GM10248 (cell line): ENCODE results near the gene MT1B.

ENCODE experiments used
- CTCF ChIA-PET: fragments of 300-600 bp; sonication (Branson Sonifier 250); formaldehyde crosslinking; extraction: SDS; loops from one replicate; lab custom pipeline; 2021; ENCODE audit warnings: antibody characterized with exemption; lab: Yijun Ruan, JAX
- POLR2A ChIA-PET: fragments of 350-650 bp; sonication (Branson Sonifier 250); formaldehyde crosslinking; extraction: SDS; loops from one replicate; lab custom pipeline; 2020; ENCODE audit warnings: antibody characterized with exemption; lab: Yijun Ruan, JAX
- DNase-seq: peaks from one replicate; pipeline ENCODE4 v3.0.0; 2012; ENCODE audit errors: extremely low spot score
- TF ChIP-seq, protein P1 (sequence below): IDR thresholded peaks from 2 replicates; pipeline ENCODE4 v1.5.1; 2012; ENCODE audit warnings: mild to moderate bottlenecking, low read depth; ENCODE audit errors: extremely low read depth, missing control alignments, control extremely low read depth

Gene MT1B

DNA sequence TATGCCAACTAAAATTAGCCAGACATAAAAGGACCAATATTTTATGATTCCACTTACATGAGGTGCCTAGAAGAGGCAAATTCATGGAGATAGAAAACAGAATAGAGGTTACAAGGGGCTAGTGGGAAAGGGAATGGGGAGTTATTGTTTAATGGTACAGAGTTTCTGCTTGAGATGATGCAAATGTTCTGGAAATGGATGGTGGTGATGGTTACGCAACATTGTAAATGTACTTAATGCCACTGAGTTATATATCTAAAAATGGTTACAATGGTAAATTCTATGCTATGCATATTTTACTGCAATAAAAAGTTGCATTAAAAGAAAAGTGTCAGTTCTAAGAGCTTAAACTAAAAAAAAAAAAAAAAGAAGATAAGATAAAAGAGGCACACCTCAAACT is 48.5 kb downstream of the MT1B start:
- ChIA-PET POLR2A (no interaction called here), CTCF (interaction anchor here (0.9 to 4.6 kb wide), 7 partner anchors 10 to 183 kb away, joined by 3 to 73 read pairs (median 17); no protein-coding TSS in a partner anchor)
- TF ChIP-seq, protein P1, sequence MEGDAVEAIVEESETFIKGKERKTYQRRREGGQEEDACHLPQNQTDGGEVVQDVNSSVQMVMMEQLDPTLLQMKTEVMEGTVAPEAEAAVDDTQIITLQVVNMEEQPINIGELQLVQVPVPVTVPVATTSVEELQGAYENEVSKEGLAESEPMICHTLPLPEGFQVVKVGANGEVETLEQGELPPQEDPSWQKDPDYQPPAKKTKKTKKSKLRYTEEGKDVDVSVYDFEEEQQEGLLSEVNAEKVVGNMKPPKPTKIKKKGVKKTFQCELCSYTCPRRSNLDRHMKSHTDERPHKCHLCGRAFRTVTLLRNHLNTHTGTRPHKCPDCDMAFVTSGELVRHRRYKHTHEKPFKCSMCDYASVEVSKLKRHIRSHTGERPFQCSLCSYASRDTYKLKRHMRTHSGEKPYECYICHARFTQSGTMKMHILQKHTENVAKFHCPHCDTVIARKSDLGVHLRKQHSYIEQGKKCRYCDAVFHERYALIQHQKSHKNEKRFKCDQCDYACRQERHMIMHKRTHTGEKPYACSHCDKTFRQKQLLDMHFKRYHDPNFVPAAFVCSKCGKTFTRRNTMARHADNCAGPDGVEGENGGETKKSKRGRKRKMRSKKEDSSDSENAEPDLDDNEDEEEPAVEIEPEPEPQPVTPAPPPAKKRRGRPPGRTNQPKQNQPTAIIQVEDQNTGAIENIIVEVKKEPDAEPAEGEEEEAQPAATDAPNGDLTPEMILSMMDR, result no peak
- no peak for DNase-seq

DNA sequence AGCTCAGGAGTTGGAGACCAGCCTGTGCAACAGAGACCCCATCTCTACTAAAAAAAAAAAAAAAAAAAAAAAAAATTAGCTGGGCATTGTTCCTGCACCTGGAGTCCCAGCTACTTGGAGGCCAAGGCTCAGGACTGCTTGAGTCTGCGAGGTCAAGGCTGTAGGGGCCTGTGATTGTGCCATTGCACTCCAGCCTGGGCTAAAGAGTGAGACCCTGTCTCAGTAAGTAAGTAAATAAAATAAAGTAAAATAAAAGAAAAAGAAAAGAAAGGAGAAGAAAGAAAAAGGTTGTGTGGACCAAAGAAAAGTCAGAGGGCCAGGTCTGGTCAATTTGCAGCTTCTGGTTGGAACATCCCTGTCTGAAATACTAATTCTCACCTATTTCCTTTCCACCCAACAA is 48.9 kb downstream of the MT1B start:
- DNase-seq, result no peak
- TF ChIP-seq, protein P1, result no peak
- ChIA-PET CTCF (interaction anchor here (0.9 to 4.6 kb wide), 12 partner anchors 11 to 197 kb away, joined by 3 to 73 read pairs (median 17); partner anchors contain the start of gene MT1X), POLR2A (interaction anchor here (0.6 kb wide), 1 partner anchor 17 kb away, joined by 8 read pairs; no protein-coding TSS in a partner anchor)

DNA sequence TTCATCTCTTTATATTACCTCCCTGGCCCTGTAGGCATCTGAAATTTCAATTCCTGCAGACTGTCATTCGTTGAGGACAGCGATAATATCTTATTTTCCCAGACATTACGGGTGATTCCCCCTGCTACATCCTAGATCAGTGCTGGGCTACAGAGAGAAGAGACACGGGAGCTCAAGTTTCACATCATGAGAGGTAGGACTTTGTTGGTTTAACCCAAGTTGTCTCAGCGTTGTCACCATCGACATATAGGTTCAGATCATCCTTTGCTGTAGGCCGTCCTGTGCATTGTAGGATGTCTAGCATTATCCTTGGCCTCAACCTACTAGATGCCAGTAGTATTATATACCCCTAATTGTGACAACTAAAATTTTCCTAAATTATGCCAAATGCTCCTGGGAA is 49.8 kb downstream of the MT1B start:
- TF ChIP-seq, protein P1, result no peak
- ChIA-PET POLR2A (no interaction called here), CTCF (interaction anchor here (0.8 to 4.6 kb wide), 50 partner anchors 9 to 757 kb away, joined by 3 to 73 read pairs (median 5); partner anchors contain the start of genes MT1E, MT1G, MT1X and MT2A)
- no peak for DNase-seq
